Panc1 (cell line): ENCODE results near the gene XG. TPM values are rescaled to one million over a fixed set of nuclear protein-coding genes. Genes with fewer than 3 reads are reported as not detected.
"Not testable (repeated sequence)": the region's sequence is repeated elsewhere in the genome, so short reads cannot be mapped to it uniquely, and the experiment has no call there.

Experiments
- ATAC-seq: fragments of 200-7000 bp; cut with Tn5 transposase; 2 replicates; pipeline ENCODE4 v1.9.1; 2020; ENCODE audit warnings: mild to moderate bottlenecking, moderate library complexity
- BruUV-seq: library from RNA; stranded (reverse); fragments of 400-500 nt; replicated peaks from 2 replicates; lab custom pipeline; 2021; lab: Mats Ljungman, UMichigan
- CTCF ChIA-PET: fragments of 300-600 bp; sonication (Branson Sonifier 250); formaldehyde crosslinking; loops from one replicate; lab custom pipeline; 2022; ENCODE audit warnings: antibody characterized with exemption; lab: Charles Lee
- POLR2A ChIA-PET: fragments of 300-600 bp; sonication (Branson Sonifier 250); formaldehyde crosslinking; loops from one replicate; lab custom pipeline; 2022; ENCODE audit warnings: antibody characterized with exemption; lab: Charles Lee
- DNase-seq: peaks from one replicate; pipeline ENCODE4 v3.0.0-alpha.2; 2010; ENCODE audit warnings: low read depth, low spot score
- H3K27ac ChIP-seq: 2 replicates; pipeline ENCODE4 v1.5.1; 2011; ENCODE audit warnings: mild to moderate bottlenecking, low read length, inconsistent platforms
- H3K27me3 ChIP-seq: fragments of 200-500 bp; sonication (Bioruptor generic); 2 replicates; pipeline ENCODE4 v1.6.0; 2014; ENCODE audit warnings: low read length, inconsistent platforms; ENCODE audit not compliant: control insufficient read depth, insufficient read depth
- H3K36me3 ChIP-seq: fragments of 200-500 bp; sonication (Bioruptor generic); 2 replicates; pipeline ENCODE4 v1.5.1; 2014; ENCODE audit warnings: inconsistent platforms, mild to moderate bottlenecking, low read length, moderate library complexity; ENCODE audit not compliant: control insufficient read depth, insufficient read depth
- H3K4me1 ChIP-seq: 2 replicates; pipeline ENCODE4 v1.5.1; 2011; ENCODE audit warnings: inconsistent platforms, mild to moderate bottlenecking, low read length, moderate library complexity; ENCODE audit not compliant: control insufficient read depth, insufficient read depth
- H3K4me3 ChIP-seq, 2 experiments: 2 replicates each; pipeline ENCODE4 v1.5.1; 2011 to 2012; ENCODE audit warnings: low read depth in 2 of 2, low read length in 2 of 2, mild to moderate bottlenecking in 2 of 2, inconsistent platforms in 1 of 2, moderate library complexity in 1 of 2
- H3K9me3 ChIP-seq: fragments of 200-500 bp; sonication (Bioruptor generic); 2 replicates; pipeline ENCODE4 v1.5.1; 2014; ENCODE audit warnings: low read depth, mild to moderate bottlenecking, inconsistent platforms, low read length, moderate library complexity; ENCODE audit not compliant: control insufficient read depth, insufficient read depth
- POLR2AphosphoS5 ChIP-seq: IDR thresholded peaks from 2 replicates; pipeline ENCODE4 v1.6.1; 2012; ENCODE audit warnings: mild to moderate bottlenecking, low read depth, low read length, moderate library complexity
- REST ChIP-seq, 2 experiments: IDR thresholded peaks; 2 replicates each; pipeline ENCODE4 v1.6.1; 2011 to 2012; ENCODE audit warnings: low read depth in 2 of 2, control low read depth in 1 of 2, low read length in 1 of 2, mild to moderate bottlenecking in 1 of 2, moderate library complexity in 1 of 2; ENCODE audit not compliant: insufficient read depth in 1 of 2
- SIN3A ChIP-seq: IDR thresholded peaks from 2 replicates; pipeline ENCODE4 v1.6.1; 2012; ENCODE audit warnings: low read depth, mild to moderate bottlenecking, low read length, moderate library complexity, borderline replicate concordance; ENCODE audit not compliant: insufficient read depth
- TCF7L2 ChIP-seq: IDR thresholded peaks from 2 replicates; pipeline ENCODE4 v1.6.1; 2011; ENCODE audit warnings: mild to moderate bottlenecking, low read depth, low read length, inconsistent platforms
- in situ Hi-C: cut with HindIII; loops from 2 replicates; pipeline ENCODE4 v1.10.0; 2016; ENCODE audit warnings: low sequenced_read_pairs, low pct_unique_long_range_greater_than_20kb
- intact Hi-C: fragments of 100-400 bp; cut with micrococcal nuclease; formaldehyde crosslinking; loops from one replicate; pipeline ENCODE4 v1.10.0; 2022; ENCODE audit not compliant: unreplicated experiment
- total RNA-seq: library from RNA; stranded (reverse); gene quantifications from one replicate; pipeline ENCODE4 v1.2.1, GENCODE V29; 2021; ENCODE audit not compliant: unreplicated experiment
- TF ChIP-seq, protein P1 (sequence below): fragments of 450-650 bp; IDR thresholded peaks from 2 replicates; pipeline ENCODE4 v1.5.1; 2017; ENCODE audit warnings: mild to moderate bottlenecking

The XG gene
- total RNA-seq, 1 experiment from 2014 or later = not detected

- intact Hi-C loops = no loop called here
- no peaks in the 10 kb centered on the region for H3K36me3 ChIP-seq
- TF ChIP-seq SIN3A (no peak), REST (IDR thresholded peaks at IDR 0.05; ENCODE audit: insufficient read depth in 1 of 2, low read depth in 2 of 2, low read length in 1 of 2) (no peak), POLR2AphosphoS5 (no peak), TCF7L2 (no peak)
- TF ChIP-seq, protein P1, sequence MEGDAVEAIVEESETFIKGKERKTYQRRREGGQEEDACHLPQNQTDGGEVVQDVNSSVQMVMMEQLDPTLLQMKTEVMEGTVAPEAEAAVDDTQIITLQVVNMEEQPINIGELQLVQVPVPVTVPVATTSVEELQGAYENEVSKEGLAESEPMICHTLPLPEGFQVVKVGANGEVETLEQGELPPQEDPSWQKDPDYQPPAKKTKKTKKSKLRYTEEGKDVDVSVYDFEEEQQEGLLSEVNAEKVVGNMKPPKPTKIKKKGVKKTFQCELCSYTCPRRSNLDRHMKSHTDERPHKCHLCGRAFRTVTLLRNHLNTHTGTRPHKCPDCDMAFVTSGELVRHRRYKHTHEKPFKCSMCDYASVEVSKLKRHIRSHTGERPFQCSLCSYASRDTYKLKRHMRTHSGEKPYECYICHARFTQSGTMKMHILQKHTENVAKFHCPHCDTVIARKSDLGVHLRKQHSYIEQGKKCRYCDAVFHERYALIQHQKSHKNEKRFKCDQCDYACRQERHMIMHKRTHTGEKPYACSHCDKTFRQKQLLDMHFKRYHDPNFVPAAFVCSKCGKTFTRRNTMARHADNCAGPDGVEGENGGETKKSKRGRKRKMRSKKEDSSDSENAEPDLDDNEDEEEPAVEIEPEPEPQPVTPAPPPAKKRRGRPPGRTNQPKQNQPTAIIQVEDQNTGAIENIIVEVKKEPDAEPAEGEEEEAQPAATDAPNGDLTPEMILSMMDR = no peak
- DNase-seq (no peak), ATAC-seq (no peak)
- H3K9me3 ChIP-seq = no peaks in the 10 kb centered on the region
- no TSS peak for BruUV-seq
- no peaks in the 10 kb centered on the region for H3K27me3 ChIP-seq
- in situ Hi-C loops = no loop called here
- no peak overlapping the region for H3K27ac ChIP-seq
- H3K4me3 ChIP-seq = no peak overlapping the region
- ChIA-PET POLR2A (no interaction called here), CTCF (interaction anchor here (0.7 kb wide), 1 partner anchor 10 kb away, joined by 3 read pairs; no protein-coding TSS in a partner anchor)
- H3K4me1 ChIP-seq = no peaks in the 10 kb centered on the region
Observed at GRCh38 chrX:2811271-2811670, 59.4 kb downstream of the XG start.

DNA sequence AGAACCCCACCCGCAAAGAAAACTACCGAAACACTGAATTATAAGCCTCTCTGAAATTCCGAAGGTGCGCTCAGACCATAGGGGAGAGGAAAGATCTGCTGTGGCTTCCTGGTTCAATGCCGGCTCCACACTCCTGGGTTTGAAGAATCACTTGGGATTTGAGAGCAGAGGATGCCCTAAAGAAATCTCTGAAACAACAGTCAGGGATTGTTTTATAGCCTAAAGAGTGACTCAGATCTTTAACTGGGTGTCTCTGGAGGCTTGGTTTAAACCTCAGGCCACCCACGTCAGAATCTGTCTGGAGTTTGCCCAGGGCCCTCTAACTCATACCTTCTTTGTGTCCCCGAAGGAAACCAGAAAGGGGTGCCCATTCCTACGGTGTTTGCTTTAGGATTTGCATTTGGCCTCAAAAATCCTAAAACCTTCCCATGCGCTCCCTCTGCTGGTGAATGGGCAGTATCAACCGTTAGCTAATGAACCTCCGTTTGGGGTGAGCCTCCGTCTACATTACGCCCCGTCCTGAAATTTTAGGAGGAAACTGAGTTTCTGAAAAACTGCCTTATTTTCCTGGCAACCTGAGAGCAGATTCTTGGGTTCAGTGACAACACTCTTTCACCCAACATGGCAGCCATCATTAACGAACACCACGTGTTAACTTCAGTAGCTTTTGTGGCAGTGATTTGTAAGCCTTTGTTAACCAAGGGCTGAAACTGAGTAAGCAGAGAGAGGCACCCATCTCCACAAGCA is 60.5 kb downstream of the XG start:
- BruUV-seq, in situ Hi-C loops, CTCF ChIA-PET, H3K27ac ChIP-seq, H3K36me3 ChIP-seq, H3K4me1 ChIP-seq, H3K9me3 ChIP-seq, H3K27me3 ChIP-seq, intact Hi-C loops, POLR2A ChIA-PET: not testable (repeated sequence)
- ATAC-seq (peak; percentile 65; the same call in 1 of the 2 replicates), DNase-seq (peak; percentile 50)
- H3K4me3 ChIP-seq = peak overlapping the region in 1 of 2 experiments; percentile 36; a peak in 2 of 4 replicates
- TF ChIP-seq, protein P1 = peak; percentile 75
